IMR-90 (cell line): ENCODE results near the gene SSNA1. TPM values are rescaled to one million over a fixed set of nuclear protein-coding genes. Genes with fewer than 3 reads are reported as not detected.

Source experiments
- ATAC-seq: fragments of 200-7000 bp; cut with Tn5 transposase; 2 replicates; pipeline ENCODE4 v1.9.1; 2020; ENCODE audit warnings: low read depth, mild to moderate bottlenecking, moderate library complexity
- BruUV-seq: library from RNA; stranded (reverse); fragments of 400-500 nt; replicated peaks from 2 replicates; lab custom pipeline; 2021; lab: Mats Ljungman, UMichigan
- CTCF ChIA-PET: fragments of 300-600 bp; formaldehyde crosslinking; extraction: SDS; loops from one replicate; lab custom pipeline; 2021; ENCODE audit warnings: antibody characterized with exemption; lab: Yijun Ruan, JAX
- POLR2A ChIA-PET: fragments of 300-600 bp; sonication (Branson Sonifier 250); formaldehyde crosslinking; loops from one replicate; lab custom pipeline; 2022; ENCODE audit warnings: antibody characterized with exemption; ENCODE audit not compliant: unreplicated experiment; lab: Charles Lee
- DNase-seq: peaks from one replicate; pipeline ENCODE4 v3.0.0; 2013
- H2AFZ ChIP-seq: replicated peaks from 2 replicates; pipeline ENCODE3; 2013; ENCODE audit warnings: low read length, mild to moderate bottlenecking; ENCODE audit not compliant: poor library complexity
- H2AK5ac ChIP-seq: 2 replicates; pipeline ENCODE4 v1.6.1; 2013; ENCODE audit warnings: low read depth, low read length, inconsistent platforms
- H2AK9ac ChIP-seq: replicated peaks from 2 replicates; pipeline ENCODE3; 2013; ENCODE audit warnings: mild to moderate bottlenecking, low read depth, low read length, moderate library complexity; ENCODE audit not compliant: poor library complexity
- H2BK120ac ChIP-seq: 2 replicates; pipeline ENCODE4 v1.6.1; 2013; ENCODE audit warnings: low read depth, low read length, inconsistent platforms
- H2BK15ac ChIP-seq: 3 replicates; pipeline ENCODE4 v1.6.1; 2013; ENCODE audit warnings: low read depth, low read length, inconsistent platforms
- H2BK20ac ChIP-seq: 2 replicates; pipeline ENCODE4 v1.6.1; 2013; ENCODE audit warnings: low read depth, mild to moderate bottlenecking, inconsistent platforms, low read length, moderate library complexity
- H2BK5ac ChIP-seq: 2 replicates; pipeline ENCODE4 v1.6.1; 2013; ENCODE audit warnings: mild to moderate bottlenecking, low read depth, low read length, inconsistent platforms; ENCODE audit not compliant: poor library complexity, severe bottlenecking
- H3K14ac ChIP-seq: replicated peaks from 2 replicates; pipeline ENCODE4 v1.6.1; 2013; ENCODE audit warnings: low read depth, low read length, inconsistent platforms
- H3K18ac ChIP-seq: 2 replicates; pipeline ENCODE4 v1.6.1; 2013; ENCODE audit warnings: low read depth, low read length, control low read depth
- H3K23ac ChIP-seq: 2 replicates; pipeline ENCODE4 v1.6.1; 2013; ENCODE audit warnings: low read depth, low read length, inconsistent platforms
- H3K27ac ChIP-seq: 2 replicates; pipeline ENCODE4 v1.5.1; 2013; ENCODE audit warnings: mild to moderate bottlenecking, control low read depth, low read length; ENCODE audit not compliant: insufficient read depth
- H3K27me3 ChIP-seq: 2 replicates; pipeline ENCODE4 v1.6.1; 2013; ENCODE audit warnings: low read length; ENCODE audit not compliant: control insufficient read depth, insufficient read depth
- H3K36me3 ChIP-seq: 2 replicates; pipeline ENCODE4 v1.6.1; 2013; ENCODE audit warnings: low read length, mixed read lengths; ENCODE audit not compliant: control insufficient read depth, insufficient read depth
- H3K4ac ChIP-seq: 2 replicates; pipeline ENCODE4 v1.6.1; 2013; ENCODE audit warnings: low read depth, low read length, inconsistent platforms
- H3K4me1 ChIP-seq: 2 replicates; pipeline ENCODE4 v1.6.1; 2013; ENCODE audit warnings: low read length, mixed read lengths; ENCODE audit not compliant: control insufficient read depth, insufficient read depth
- H3K4me2 ChIP-seq: 2 replicates; pipeline ENCODE4 v1.6.1; 2013; ENCODE audit warnings: low read depth, mild to moderate bottlenecking, control low read depth, low read length, moderate library complexity
- H3K4me3 ChIP-seq: 2 replicates; pipeline ENCODE4 v1.5.1; 2013; ENCODE audit warnings: low read depth, mild to moderate bottlenecking, control low read depth, low read length, moderate library complexity; ENCODE audit not compliant: insufficient read depth
- H3K56ac ChIP-seq: 2 replicates; pipeline ENCODE4 v1.6.1; 2013; ENCODE audit warnings: low read length, inconsistent platforms; ENCODE audit not compliant: insufficient read depth; ENCODE audit errors: extremely low read depth
- H3K79me1 ChIP-seq, 2 experiments: 2 replicates each; pipeline ENCODE4 v1.6.1; 2013; ENCODE audit warnings: low read length in 2 of 2, inconsistent platforms in 1 of 2, low read depth in 1 of 2
- H3K9ac ChIP-seq: 2 replicates; pipeline ENCODE4 v1.6.1; 2013; ENCODE audit warnings: low read depth, low read length, control low read depth
- H3K9me1 ChIP-seq: 2 replicates; pipeline ENCODE4 v1.6.1; 2013; ENCODE audit warnings: low read length, inconsistent platforms; ENCODE audit not compliant: insufficient read depth
- H3K9me3 ChIP-seq: 2 replicates; pipeline ENCODE4 v1.6.1; 2013; ENCODE audit warnings: low read length; ENCODE audit not compliant: control insufficient read depth, insufficient read depth
- H4K20me1 ChIP-seq: 2 replicates; pipeline ENCODE4 v1.6.1; 2013; ENCODE audit warnings: low read length, inconsistent platforms; ENCODE audit not compliant: insufficient read depth
- H4K5ac ChIP-seq: 2 replicates; pipeline ENCODE4 v1.6.1; 2013; ENCODE audit warnings: mild to moderate bottlenecking, low read depth, low read length, control low read depth
- H4K8ac ChIP-seq, 2 experiments: 2 replicates each; pipeline ENCODE4 v1.6.1; 2013; ENCODE audit warnings: low read depth in 2 of 2, low read length in 2 of 2, control low read depth in 1 of 2, inconsistent platforms in 1 of 2
- H4K91ac ChIP-seq: 2 replicates; pipeline ENCODE4 v1.6.1; 2013; ENCODE audit warnings: low read depth, low read length, inconsistent platforms; ENCODE audit not compliant: insufficient read depth
- BHLHE40 ChIP-seq: fragments of 150-350 bp; IDR thresholded peaks from 2 replicates; pipeline ENCODE4 v1.6.1; 2016; ENCODE audit warnings: mild to moderate bottlenecking, low read depth, low read length
- CEBPB ChIP-seq: IDR thresholded peaks from 2 replicates; pipeline ENCODE4 v1.6.1; 2012; ENCODE audit warnings: low read depth, low read length, improper control_type of control experiment
- CHD1 ChIP-seq: IDR thresholded peaks from 2 replicates; pipeline ENCODE4 v1.6.1; 2012; ENCODE audit warnings: low read depth, low read length, improper control_type of control experiment
- CTCF ChIP-seq: conservative IDR thresholded peaks from 2 replicates; pipeline ENCODE4 v1.5.1; 2012; ENCODE audit warnings: mild to moderate bottlenecking, low read depth, low read length, improper control_type of control experiment
- FOS ChIP-seq: fragments of 150-350 bp; IDR thresholded peaks from 2 replicates; pipeline ENCODE4 v1.6.1; 2016; ENCODE audit warnings: low read depth, low read length
- MAFK ChIP-seq: IDR thresholded peaks from 2 replicates; pipeline ENCODE4 v1.6.1; 2012; ENCODE audit warnings: low read depth, low read length, improper control_type of control experiment
- MAZ ChIP-seq: IDR thresholded peaks from 2 replicates; pipeline ENCODE4 v1.6.1; 2012; ENCODE audit warnings: low read depth, mild to moderate bottlenecking, low read length, improper control_type of control experiment, moderate library complexity, borderline replicate concordance
- MXI1 ChIP-seq: IDR thresholded peaks from 2 replicates; pipeline ENCODE4 v1.6.1; 2012; ENCODE audit warnings: low read depth, mild to moderate bottlenecking, low read length, moderate library complexity, borderline replicate concordance
- POLR2A ChIP-seq: IDR thresholded peaks from 2 replicates; pipeline ENCODE4 v1.6.1; 2012; ENCODE audit warnings: mild to moderate bottlenecking, low read depth, low read length
- RAD21 ChIP-seq: IDR thresholded peaks from 2 replicates; pipeline ENCODE4 v1.6.1; 2012; ENCODE audit warnings: low read length, improper control_type of control experiment
- RFX5 ChIP-seq: IDR thresholded peaks from 2 replicates; pipeline ENCODE4 v1.8.0; 2012; ENCODE audit warnings: low read depth, mild to moderate bottlenecking, low read length, moderate library complexity
- SMC3 ChIP-seq: fragments of 150-350 bp; IDR thresholded peaks from 2 replicates; pipeline ENCODE4 v1.6.1; 2016; ENCODE audit warnings: low read depth, mild to moderate bottlenecking, antibody characterized with exemption, low read length, moderate library complexity
- WGBS, 2 experiments: methylation state at CpG; one replicate each; pipeline versions ENCODE4 v1.1.5 to v1.1.7; 2013; ENCODE audit warnings: missing lambda C conversion rate in 2 of 2; ENCODE audit not compliant: insufficient read length in 1 of 2; ENCODE audit errors: extremely low coverage in 2 of 2; 5-methylcytosine and 5-hydroxymethylcytosine counted together
- dilution Hi-C: fragments of 300-500 bp; cut with HindIII; formaldehyde crosslinking; loops from one replicate; pipeline ENCODE4 v1.14.3; 2018; ENCODE audit warnings: low sequenced_read_pairs; ENCODE audit not compliant: unreplicated experiment
- in situ Hi-C: fragments of 300-500 bp; cut with MboI; formaldehyde crosslinking; loops from 3 replicates; pipeline ENCODE4 v1.14.3; 2019; ENCODE audit warnings: low sequenced_read_pairs, inconsistent platforms, mixed read lengths
- intact Hi-C: fragments of 100-400 bp; cut with micrococcal nuclease; formaldehyde crosslinking; loops from 2 replicates; pipeline ENCODE4 v1.10.0; 2022
- polyA plus RNA-seq, 3 experiments: library from polyadenylated mRNA; depleted of rRNA; stranded (reverse); fragments of >200 nt; gene quantifications; 2 replicates each; pipeline ENCODE4 v1.2.3, GENCODE V29; 2012; ENCODE audit warnings: low replicate concordance in 1 of 3
- total RNA-seq: library from RNA; depleted of rRNA; stranded (reverse); fragments of >200 nt; gene quantifications from 2 replicates; pipeline ENCODE4 v1.2.3, GENCODE V29; 2012

Gene SSNA1
- total and polyA plus RNA-seq, 2 of the 4 experiments (the other 2 are of a cell fraction) = 55.7 to 86.7 TPM

DNA sequence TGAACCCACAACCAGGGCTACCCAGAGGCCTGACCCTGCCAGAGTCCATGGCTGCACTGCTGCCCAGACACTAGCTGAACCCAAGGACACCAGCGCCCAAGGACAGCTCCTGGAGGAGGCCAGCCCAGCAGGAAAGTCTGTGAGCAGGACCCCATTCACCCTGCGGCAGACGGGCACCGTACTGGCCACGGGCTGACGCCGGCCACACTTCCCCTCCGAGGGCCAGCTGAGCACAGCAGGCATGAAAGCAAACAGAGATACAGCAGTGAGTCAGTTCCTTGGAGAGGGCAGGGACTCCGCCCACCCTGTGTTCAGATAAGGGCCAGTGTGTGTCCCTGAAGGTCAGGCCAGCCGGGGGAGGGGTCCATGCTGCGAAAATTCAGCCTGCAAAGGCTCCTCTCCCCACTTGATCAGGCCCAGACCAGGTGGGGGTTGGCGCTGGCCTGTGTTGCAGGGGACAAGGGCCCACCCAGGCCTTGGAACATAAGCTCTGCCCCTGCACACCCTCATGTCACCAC, 30.3 kb downstream of the SSNA1 start:
- Histone ChIP-seq H3K4me2 (no peak overlapping the region), H3K9me1 (peaks cover 3% of the 10 kb centered on the region; the same call in 1 of the 2 replicates), H2BK20ac (no peak overlapping the region), H3K79me1 (peaks cover 0 to 4% of the 10 kb centered on the region in 2 experiments; a peak in 1 of 4 replicates), H2AFZ (peak overlapping the region; percentile 61), H3K23ac (no peak overlapping the region), H3K27ac (peak overlapping the region; percentile 31; the same call in 1 of the 2 replicates), H3K9me3 (no peaks in the 10 kb centered on the region), H2BK120ac (no peak overlapping the region), H4K8ac (peak overlapping the region in 1 of 2 experiments; percentile 26; a peak in 1 of 4 replicates), H2AK5ac (no peak overlapping the region), H4K20me1 (no peaks in the 10 kb centered on the region), H3K27me3 (no peaks in the 10 kb centered on the region), H3K36me3 (peaks cover 16% of the 10 kb centered on the region), H3K4ac (no peak overlapping the region; the same call in 1 of the 2 replicates), H3K4me3 (no peak overlapping the region), H2BK5ac (peak overlapping the region; percentile 23), H2AK9ac (peak overlapping the region; percentile 72), H3K56ac (no peak overlapping the region), H3K14ac (no peak overlapping the region), H3K9ac (no peak overlapping the region), H3K4me1 (peaks cover 14% of the 10 kb centered on the region), H3K18ac (no peak overlapping the region), H4K91ac (no peak overlapping the region), H2BK15ac (0 out of 3 replicates have a peak overlapping the region, but pooled peaks have one; percentile 22), H4K5ac (no peak overlapping the region; the same call in 1 of the 2 replicates)
- DNase-seq (peak; percentile 34), ATAC-seq (peak; percentile 20)
- ChIA-PET POLR2A (interaction anchor here (0.6 kb wide), 1 partner anchor 15 kb away, joined by 5 read pairs; no protein-coding TSS in a partner anchor), CTCF (no interaction called here)
- WGBS, 2 experiments = 72% methylated on average over 8 of the region's 12 CpGs; no CpG with 5 or more reads in 1 of the 2 experiments
- intact Hi-C loops = no loop called here
- in situ Hi-C loops = no loop called here
- BruUV-seq = no TSS peak
- dilution Hi-C loops = no loop called here
- TF ChIP-seq MAZ = no peak
- TF ChIP-seq BHLHE40 = no peak
- no peak for TF ChIP-seq MXI1
- no peak for TF ChIP-seq POLR2A
- no peak for TF ChIP-seq CEBPB
- no peak for TF ChIP-seq MAFK
- TF ChIP-seq CTCF = no peak
- TF ChIP-seq SMC3 = no peak
- no peak for TF ChIP-seq RFX5
- no peak for TF ChIP-seq CHD1
- no peak for TF ChIP-seq FOS
- TF ChIP-seq RAD21 = no peak
